ENCODE results near the gene FAM209B.

DNA sequence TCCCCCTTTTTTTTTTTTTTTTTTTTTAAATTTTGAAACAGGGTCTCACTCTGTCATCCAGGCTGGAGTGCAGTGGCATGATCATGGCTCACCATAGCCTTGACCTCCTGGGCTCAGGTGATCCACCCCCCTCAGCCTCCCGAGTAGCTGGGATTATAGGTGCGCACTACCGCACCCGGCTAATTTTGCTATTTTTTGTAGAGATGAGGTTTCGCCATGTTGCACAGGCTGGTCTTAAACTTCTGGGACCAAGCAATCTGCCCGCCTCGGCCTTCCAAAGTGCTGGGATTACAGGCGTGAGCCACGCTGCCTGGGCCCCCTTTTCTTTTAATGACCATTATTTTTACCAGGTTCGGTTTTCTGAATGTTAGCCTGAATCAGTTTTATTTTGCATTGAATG, 13.5 kb upstream of the FAM209B start:
- TF ChIP-seq EZH2 (IDR thresholded peaks at IDR 0.05) (no peak), FOXP2 (optimal IDR thresholded peaks at IDR 0.05; ENCODE audit: control extremely low read depth, extremely low read length, insufficient read depth) (no peak)
